Measurements from ENCODE around the gene EIPR1.

DNA sequence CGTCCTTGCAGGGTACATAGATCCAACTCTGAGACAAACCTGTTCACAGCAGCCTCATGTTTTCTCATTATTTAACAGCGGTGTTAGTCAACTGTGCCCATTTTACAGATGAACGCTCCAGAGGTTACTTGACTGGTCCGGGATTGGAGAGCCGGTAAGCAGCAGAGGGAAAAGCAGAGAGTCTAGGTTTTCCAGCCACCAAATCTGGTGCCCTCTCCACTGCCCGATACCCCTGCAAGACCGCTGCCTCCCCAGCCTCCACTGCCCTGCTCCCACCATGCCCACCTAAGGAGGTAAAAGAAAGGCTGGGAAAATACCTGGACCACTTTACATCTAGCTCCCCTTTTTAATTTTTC, 51.5 kb downstream of the EIPR1 start:
- TF ChIP-seq, protein P1, sequence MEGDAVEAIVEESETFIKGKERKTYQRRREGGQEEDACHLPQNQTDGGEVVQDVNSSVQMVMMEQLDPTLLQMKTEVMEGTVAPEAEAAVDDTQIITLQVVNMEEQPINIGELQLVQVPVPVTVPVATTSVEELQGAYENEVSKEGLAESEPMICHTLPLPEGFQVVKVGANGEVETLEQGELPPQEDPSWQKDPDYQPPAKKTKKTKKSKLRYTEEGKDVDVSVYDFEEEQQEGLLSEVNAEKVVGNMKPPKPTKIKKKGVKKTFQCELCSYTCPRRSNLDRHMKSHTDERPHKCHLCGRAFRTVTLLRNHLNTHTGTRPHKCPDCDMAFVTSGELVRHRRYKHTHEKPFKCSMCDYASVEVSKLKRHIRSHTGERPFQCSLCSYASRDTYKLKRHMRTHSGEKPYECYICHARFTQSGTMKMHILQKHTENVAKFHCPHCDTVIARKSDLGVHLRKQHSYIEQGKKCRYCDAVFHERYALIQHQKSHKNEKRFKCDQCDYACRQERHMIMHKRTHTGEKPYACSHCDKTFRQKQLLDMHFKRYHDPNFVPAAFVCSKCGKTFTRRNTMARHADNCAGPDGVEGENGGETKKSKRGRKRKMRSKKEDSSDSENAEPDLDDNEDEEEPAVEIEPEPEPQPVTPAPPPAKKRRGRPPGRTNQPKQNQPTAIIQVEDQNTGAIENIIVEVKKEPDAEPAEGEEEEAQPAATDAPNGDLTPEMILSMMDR (optimal IDR thresholded peaks at IDR 0.05 in 1 of 3, IDR thresholded peaks at IDR 0.05 in 1 of 3, conservative IDR thresholded peaks at IDR 0.05 in 1 of 3; ENCODE audit: extremely low read depth in 1 of 3, insufficient read depth in 2 of 3, low read length in 3 of 3), result no peak
- TF ChIP-seq EZH2 (IDR thresholded peaks at IDR 0.05; ENCODE audit: low read length), result no peak
